ENCODE data around the gene C4orf50.

DNA sequence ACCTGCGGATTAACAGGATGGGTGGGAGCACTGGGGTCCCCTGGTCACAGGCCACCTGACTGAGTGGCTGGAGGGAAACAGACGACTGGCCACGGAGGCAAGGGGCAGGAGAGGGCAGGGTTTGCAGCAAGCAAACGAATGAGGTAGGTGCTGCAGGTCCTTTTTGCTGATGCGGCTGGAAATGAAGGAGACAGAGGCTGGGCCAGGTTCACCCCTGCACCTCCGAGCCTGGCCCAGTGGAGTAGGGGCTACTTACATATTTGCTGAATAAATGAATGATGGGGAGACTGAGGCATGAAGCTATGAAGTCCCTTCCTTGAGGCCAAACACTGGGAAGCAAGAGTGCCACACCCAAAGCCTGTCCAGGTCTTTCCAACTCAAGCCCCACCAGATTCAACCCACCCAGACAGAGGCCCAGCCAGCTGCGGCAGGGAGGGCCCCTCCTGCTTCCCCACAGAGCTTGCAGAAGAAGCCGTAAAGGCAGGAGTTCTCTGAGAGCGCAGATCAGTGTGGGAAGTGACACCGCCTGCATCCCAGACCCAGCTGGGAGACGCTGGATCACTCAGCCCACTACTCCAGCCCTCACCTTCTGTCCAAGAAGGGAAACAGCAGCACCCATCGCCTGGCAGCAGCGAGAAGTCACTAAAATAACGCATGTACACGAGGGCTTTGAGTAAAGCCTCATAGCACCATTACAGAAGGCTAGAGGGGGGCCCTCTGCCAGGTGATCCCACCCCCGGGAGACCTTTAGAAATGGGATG is 36.1 kb upstream of the C4orf50 start:
- TF ChIP-seq EZH2phosphoT487 (IDR thresholded peaks at IDR 0.05; ENCODE audit: unreplicated experiment) (no peak), EZH2 (IDR thresholded peaks at IDR 0.05; ENCODE audit: low read depth, unreplicated experiment) (no peak), POLR2AphosphoS5 (IDR thresholded peaks at IDR 0.05; ENCODE audit: low read depth) (no peak)
- TF ChIP-seq, protein P1, sequence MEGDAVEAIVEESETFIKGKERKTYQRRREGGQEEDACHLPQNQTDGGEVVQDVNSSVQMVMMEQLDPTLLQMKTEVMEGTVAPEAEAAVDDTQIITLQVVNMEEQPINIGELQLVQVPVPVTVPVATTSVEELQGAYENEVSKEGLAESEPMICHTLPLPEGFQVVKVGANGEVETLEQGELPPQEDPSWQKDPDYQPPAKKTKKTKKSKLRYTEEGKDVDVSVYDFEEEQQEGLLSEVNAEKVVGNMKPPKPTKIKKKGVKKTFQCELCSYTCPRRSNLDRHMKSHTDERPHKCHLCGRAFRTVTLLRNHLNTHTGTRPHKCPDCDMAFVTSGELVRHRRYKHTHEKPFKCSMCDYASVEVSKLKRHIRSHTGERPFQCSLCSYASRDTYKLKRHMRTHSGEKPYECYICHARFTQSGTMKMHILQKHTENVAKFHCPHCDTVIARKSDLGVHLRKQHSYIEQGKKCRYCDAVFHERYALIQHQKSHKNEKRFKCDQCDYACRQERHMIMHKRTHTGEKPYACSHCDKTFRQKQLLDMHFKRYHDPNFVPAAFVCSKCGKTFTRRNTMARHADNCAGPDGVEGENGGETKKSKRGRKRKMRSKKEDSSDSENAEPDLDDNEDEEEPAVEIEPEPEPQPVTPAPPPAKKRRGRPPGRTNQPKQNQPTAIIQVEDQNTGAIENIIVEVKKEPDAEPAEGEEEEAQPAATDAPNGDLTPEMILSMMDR (conservative IDR thresholded peaks at IDR 0.05; ENCODE audit: low read depth in 2 of 2): no peak
- TF ChIP-seq, protein P2, sequence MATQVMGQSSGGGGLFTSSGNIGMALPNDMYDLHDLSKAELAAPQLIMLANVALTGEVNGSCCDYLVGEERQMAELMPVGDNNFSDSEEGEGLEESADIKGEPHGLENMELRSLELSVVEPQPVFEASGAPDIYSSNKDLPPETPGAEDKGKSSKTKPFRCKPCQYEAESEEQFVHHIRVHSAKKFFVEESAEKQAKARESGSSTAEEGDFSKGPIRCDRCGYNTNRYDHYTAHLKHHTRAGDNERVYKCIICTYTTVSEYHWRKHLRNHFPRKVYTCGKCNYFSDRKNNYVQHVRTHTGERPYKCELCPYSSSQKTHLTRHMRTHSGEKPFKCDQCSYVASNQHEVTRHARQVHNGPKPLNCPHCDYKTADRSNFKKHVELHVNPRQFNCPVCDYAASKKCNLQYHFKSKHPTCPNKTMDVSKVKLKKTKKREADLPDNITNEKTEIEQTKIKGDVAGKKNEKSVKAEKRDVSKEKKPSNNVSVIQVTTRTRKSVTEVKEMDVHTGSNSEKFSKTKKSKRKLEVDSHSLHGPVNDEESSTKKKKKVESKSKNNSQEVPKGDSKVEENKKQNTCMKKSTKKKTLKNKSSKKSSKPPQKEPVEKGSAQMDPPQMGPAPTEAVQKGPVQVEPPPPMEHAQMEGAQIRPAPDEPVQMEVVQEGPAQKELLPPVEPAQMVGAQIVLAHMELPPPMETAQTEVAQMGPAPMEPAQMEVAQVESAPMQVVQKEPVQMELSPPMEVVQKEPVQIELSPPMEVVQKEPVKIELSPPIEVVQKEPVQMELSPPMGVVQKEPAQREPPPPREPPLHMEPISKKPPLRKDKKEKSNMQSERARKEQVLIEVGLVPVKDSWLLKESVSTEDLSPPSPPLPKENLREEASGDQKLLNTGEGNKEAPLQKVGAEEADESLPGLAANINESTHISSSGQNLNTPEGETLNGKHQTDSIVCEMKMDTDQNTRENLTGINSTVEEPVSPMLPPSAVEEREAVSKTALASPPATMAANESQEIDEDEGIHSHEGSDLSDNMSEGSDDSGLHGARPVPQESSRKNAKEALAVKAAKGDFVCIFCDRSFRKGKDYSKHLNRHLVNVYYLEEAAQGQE (IDR thresholded peaks at IDR 0.05; ENCODE audit: unreplicated experiment): no peak

Measured in GM23338 (cell line).